ENCODE results near the gene UBXN6.

The UBXN6 gene

DNA sequence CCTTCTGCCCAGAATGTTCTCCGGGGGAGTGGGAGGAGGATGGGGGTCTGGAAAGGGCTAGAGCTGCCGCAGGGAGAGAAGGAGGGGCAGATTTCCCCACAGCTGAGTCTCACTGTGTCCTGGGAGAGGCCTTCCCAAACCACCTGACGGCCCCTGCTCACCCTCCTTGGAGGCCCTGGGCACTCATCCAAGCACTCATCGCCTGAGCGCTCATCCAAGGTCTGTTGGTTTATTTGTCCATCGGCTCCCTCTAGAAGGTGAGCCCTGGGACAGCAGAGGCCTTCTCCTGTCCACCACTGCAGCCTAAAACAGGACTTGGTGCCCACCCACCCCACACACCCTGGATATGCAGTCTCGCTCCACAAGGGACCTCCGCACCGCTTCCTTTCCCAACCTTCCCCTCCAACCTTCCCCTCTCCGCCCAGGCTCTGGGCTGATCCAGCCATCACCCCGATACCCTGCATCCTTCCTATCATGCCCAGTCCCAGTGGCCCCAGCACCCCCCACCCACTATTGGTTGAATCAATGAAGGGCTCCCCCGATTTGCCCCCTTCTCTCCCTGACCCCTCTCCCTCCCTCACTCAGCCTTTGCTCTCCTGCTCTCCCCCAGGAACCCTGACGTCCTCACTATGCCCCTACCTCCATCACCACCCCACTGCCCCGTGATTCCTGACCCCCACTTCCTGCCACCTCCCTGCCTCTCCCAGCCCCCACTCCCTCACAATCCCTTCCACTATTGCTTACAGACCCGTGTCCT is 1.7 kb downstream of the UBXN6 start:
- H3K4me1 ChIP-seq (ENCODE audit: low read depth, poor library complexity, severe bottlenecking), result peaks cover 10% of the 10 kb centered on the region
- H3K36me3 ChIP-seq (ENCODE audit: insufficient read depth), result no peaks in the 10 kb centered on the region
- no peak overlapping the region for H3K9ac ChIP-seq
- H3K79me2 ChIP-seq (ENCODE audit: insufficient read depth, low read depth), result no peaks in the 10 kb centered on the region; the same call in 1 of the 2 replicates
- H3K4me3 ChIP-seq (IDR thresholded peaks at IDR 0.05; ENCODE audit: insufficient read depth, low read depth, low read length), result no peak overlapping the region
- no peak overlapping the region for H3K27ac ChIP-seq
- peaks cover 8% of the 10 kb centered on the region; the same call in 1 of the 2 replicates for H3K27me3 ChIP-seq (ENCODE audit: insufficient read depth, low read depth)
- H2AFZ ChIP-seq (ENCODE audit: low read depth), result no peak overlapping the region
- H3K4me2 ChIP-seq, result peak overlapping the region; percentile 73; the same call in 1 of the 2 replicates
- H4K20me1 ChIP-seq (ENCODE audit: insufficient read depth), result no peaks in the 10 kb centered on the region
- TF ChIP-seq, protein P1, sequence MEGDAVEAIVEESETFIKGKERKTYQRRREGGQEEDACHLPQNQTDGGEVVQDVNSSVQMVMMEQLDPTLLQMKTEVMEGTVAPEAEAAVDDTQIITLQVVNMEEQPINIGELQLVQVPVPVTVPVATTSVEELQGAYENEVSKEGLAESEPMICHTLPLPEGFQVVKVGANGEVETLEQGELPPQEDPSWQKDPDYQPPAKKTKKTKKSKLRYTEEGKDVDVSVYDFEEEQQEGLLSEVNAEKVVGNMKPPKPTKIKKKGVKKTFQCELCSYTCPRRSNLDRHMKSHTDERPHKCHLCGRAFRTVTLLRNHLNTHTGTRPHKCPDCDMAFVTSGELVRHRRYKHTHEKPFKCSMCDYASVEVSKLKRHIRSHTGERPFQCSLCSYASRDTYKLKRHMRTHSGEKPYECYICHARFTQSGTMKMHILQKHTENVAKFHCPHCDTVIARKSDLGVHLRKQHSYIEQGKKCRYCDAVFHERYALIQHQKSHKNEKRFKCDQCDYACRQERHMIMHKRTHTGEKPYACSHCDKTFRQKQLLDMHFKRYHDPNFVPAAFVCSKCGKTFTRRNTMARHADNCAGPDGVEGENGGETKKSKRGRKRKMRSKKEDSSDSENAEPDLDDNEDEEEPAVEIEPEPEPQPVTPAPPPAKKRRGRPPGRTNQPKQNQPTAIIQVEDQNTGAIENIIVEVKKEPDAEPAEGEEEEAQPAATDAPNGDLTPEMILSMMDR (conservative IDR thresholded peaks at IDR 0.05; ENCODE audit: low read depth, low read length), result no peak

GRCh38 chr19:4454747-4455718 is 2.6 kb downstream of the UBXN6 start:
- Histone ChIP-seq H3K9ac (no peak overlapping the region), H3K79me2 (ENCODE audit: insufficient read depth, low read depth) (no peaks in the 10 kb centered on the region; the same call in 1 of the 2 replicates), H3K4me3 (IDR thresholded peaks at IDR 0.05; ENCODE audit: insufficient read depth, low read depth, low read length) (no peak overlapping the region)

GRCh38 chr19:4453232-4454179 is 4.1 kb downstream of the UBXN6 start:
- Histone ChIP-seq H3K9ac (no peak overlapping the region), H3K4me2 (no peak overlapping the region), H3K27ac (no peak overlapping the region), H2AFZ (ENCODE audit: low read depth) (no peak overlapping the region), H3K79me2 (ENCODE audit: insufficient read depth, low read depth) (no peaks in the 10 kb centered on the region; the same call in 1 of the 2 replicates), H3K4me1 (ENCODE audit: low read depth, poor library complexity, severe bottlenecking) (peaks cover 10% of the 10 kb centered on the region), H4K20me1 (ENCODE audit: insufficient read depth) (no peaks in the 10 kb centered on the region), H3K4me3 (IDR thresholded peaks at IDR 0.05; ENCODE audit: insufficient read depth, low read depth, low read length) (no peak overlapping the region), H3K36me3 (ENCODE audit: insufficient read depth) (no peaks in the 10 kb centered on the region), H3K27me3 (ENCODE audit: insufficient read depth, low read depth) (no peaks in the 10 kb centered on the region)
- TF ChIP-seq, protein P1 (conservative IDR thresholded peaks at IDR 0.05; ENCODE audit: low read depth, low read length), result no peak

More at GRCh38 chr19:4454747-4455718, 2.6 kb downstream of the UBXN6 start:
- H3K4me2 ChIP-seq, result no peak overlapping the region
- TF ChIP-seq, protein P1 (conservative IDR thresholded peaks at IDR 0.05; ENCODE audit: low read depth, low read length), result no peak
- no peaks in the 10 kb centered on the region for H3K36me3 ChIP-seq (ENCODE audit: insufficient read depth)
- H3K27me3 ChIP-seq (ENCODE audit: insufficient read depth, low read depth), result peaks cover 1% of the 10 kb centered on the region; the same call in 1 of the 2 replicates
- H3K4me1 ChIP-seq (ENCODE audit: low read depth, poor library complexity, severe bottlenecking), result peaks cover 10% of the 10 kb centered on the region
- no peak overlapping the region for H3K27ac ChIP-seq
- H4K20me1 ChIP-seq (ENCODE audit: insufficient read depth), result no peaks in the 10 kb centered on the region
- no peak overlapping the region for H2AFZ ChIP-seq (ENCODE audit: low read depth)
